ENCODE measurements around the gene HSPA2. TPM values are rescaled to one million over a fixed set of nuclear protein-coding genes. Genes with fewer than 3 reads are reported as not detected.

HSPA2 gene
- total RNA-seq, 1 experiment from 2014 or later: 30.2 TPM

- TF ChIP-seq USF2 (CRISPR knock-in tag; IDR thresholded peaks at IDR 0.05): no peak
- no peak for TF ChIP-seq NR3C1 (CRISPR knock-in tag; conservative IDR thresholded peaks at IDR 0.05; ENCODE audit: low read depth)
- no peak for TF ChIP-seq ATF1 (CRISPR knock-in tag; IDR thresholded peaks at IDR 0.05)
- TF ChIP-seq FOXP4 (CRISPR knock-in tag; IDR thresholded peaks at IDR 0.05): no peak
- TF ChIP-seq RORB (CRISPR knock-in tag; IDR thresholded peaks at IDR 0.05): no peak
- TF ChIP-seq EMX1 (CRISPR knock-in tag; IDR thresholded peaks at IDR 0.05): no peak
- TF ChIP-seq ZNF425 (CRISPR knock-in tag; conservative IDR thresholded peaks at IDR 0.05): no peak
- no peak for TF ChIP-seq SOX15 (CRISPR knock-in tag; IDR thresholded peaks at IDR 0.05)
- TF ChIP-seq CREB1 (CRISPR knock-in tag; IDR thresholded peaks at IDR 0.05): no peak
- POLR2A ChIA-PET: interaction anchor here (1.0 kb wide), 1 partner anchor 25 kb away, joined by 5 read pairs; the partner anchor contains the start of gene HSPA2
- no peaks in the 10 kb centered on the region for H3K36me3 Mint-ChIP-seq
- ATAC-seq (no peak), DNase-seq (ENCODE audit: low spot score) (no peak)
- H3K4me3 Mint-ChIP-seq: no peak overlapping the region
- no peaks in the 10 kb centered on the region for H3K27me3 Mint-ChIP-seq (ENCODE audit: low read depth)
- CTCF ChIA-PET: no interaction called here
- peaks cover 17% of the 10 kb centered on the region for H3K4me1 Mint-ChIP-seq
- no peak overlapping the region for H3K27ac Mint-ChIP-seq
- no peaks in the 10 kb centered on the region for H3K9me3 Mint-ChIP-seq
These were observed 25.5 kb upstream of the HSPA2 start for GRCh38 chr14:64515053-64515452.

- Mint-ChIP-seq H3K9me3 (no peaks in the 10 kb centered on the region), H3K4me3 (no peak overlapping the region), H3K36me3 (no peaks in the 10 kb centered on the region), H3K4me1 (0 out of 2 replicates have a peak, but pooled peaks cover 3% of the 10 kb centered on the region), H3K27me3 (ENCODE audit: low read depth) (no peaks in the 10 kb centered on the region), H3K27ac (no peak overlapping the region)
- DNase-seq (ENCODE audit: low spot score): no peak
- ATAC-seq: no peak
- ChIA-PET POLR2A (no interaction called here), CTCF (interaction anchor here (1.2 to 1.8 kb wide), 2 partner anchors 27 to 120 kb away, joined by 3 to 8 read pairs; no protein-coding TSS in a partner anchor)
- TF ChIP-seq ELF4 (CRISPR knock-in tag; IDR thresholded peaks at IDR 0.05; ENCODE audit: low read depth): no peak
- no peak for TF ChIP-seq E2F5 (CRISPR knock-in tag; IDR thresholded peaks at IDR 0.05)
- TF ChIP-seq TEAD4 (CRISPR knock-in tag; IDR thresholded peaks at IDR 0.05): no peak
- TF ChIP-seq ZNF671 (CRISPR knock-in tag; IDR thresholded peaks at IDR 0.05): no peak
- no peak for TF ChIP-seq ATF6 (CRISPR knock-in tag; IDR thresholded peaks at IDR 0.05)
- no peak for TF ChIP-seq PRRX2 (CRISPR knock-in tag; IDR thresholded peaks at IDR 0.05)
- TF ChIP-seq ATF2 (CRISPR knock-in tag; IDR thresholded peaks at IDR 0.05; ENCODE audit: borderline replicate concordance, low read depth): no peak
- TF ChIP-seq CDX4 (CRISPR knock-in tag; IDR thresholded peaks at IDR 0.05; ENCODE audit: borderline replicate concordance): no peak
- no peak for TF ChIP-seq FOXK1 (CRISPR knock-in tag; IDR thresholded peaks at IDR 0.05)
- TF ChIP-seq ZNF532 (CRISPR knock-in tag; IDR thresholded peaks at IDR 0.05; ENCODE audit: borderline replicate concordance): no peak
These were observed 23.6 kb upstream of the HSPA2 start for GRCh38 chr14:64516969-64517368.
